Adipose tissue (tissue), 3 donors: Measurements from ENCODE around the gene MBTPS2. TPM values are rescaled to one million over a fixed set of nuclear protein-coding genes. Genes with fewer than 3 reads are reported as not detected.
"Not testable (repeated sequence)": the region's sequence is repeated elsewhere in the genome, so short reads cannot be mapped to it uniquely, and the experiment has no call there.

Experiments used
- H3K27ac ChIP-seq: one replicate; pipeline ENCODE4 v1.5.1; 2013; ENCODE audit warnings: low read depth, low read length
- WGBS, 3 donors: extraction: QIAGEN DNeasy Blood & Tissue Kit; methylation state at CpG; one replicate each; pipeline ENCODE4 v1.1.7; 2013; 5-methylcytosine and 5-hydroxymethylcytosine counted together
- polyA plus RNA-seq, 3 donors: library from polyadenylated mRNA; stranded (reverse); fragments of 200-250 nt; gene quantifications; one replicate each; pipeline ENCODE4 v1.2.3, GENCODE V29; 2013
- donor health status: healthy with polysubstance abuse.
- donor health status: Bipolar disorder and iron deficiency.
- donor health status: healthy.

MBTPS2 gene
- polyA plus RNA-seq, 3 donors, result 4.2 to 7.2 (median 4.7) TPM

DNA sequence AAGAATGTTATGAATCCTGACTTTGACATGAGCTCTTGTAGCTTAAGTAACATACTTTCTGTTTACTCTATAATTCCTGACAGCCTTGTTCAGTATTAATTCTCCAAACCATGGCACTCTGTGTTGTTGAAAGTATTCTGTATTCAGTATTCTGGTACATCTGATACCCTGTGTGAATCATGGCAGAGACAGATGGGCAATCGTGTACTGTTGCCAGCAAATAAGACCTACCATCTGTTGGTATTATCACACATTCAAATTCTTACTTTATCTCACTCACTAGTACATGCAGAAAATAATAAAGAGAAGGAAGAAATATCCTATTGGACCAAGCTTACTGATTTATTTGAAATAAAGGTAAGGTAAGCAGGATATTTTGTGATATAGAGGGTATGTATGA lies 7.9 kb downstream of the MBTPS2 start:
- WGBS, 3 donors, result 86 to 95% (median 87%) methylated on average over 1 of the region's 1 CpG
- no peak overlapping the region for H3K27ac ChIP-seq

DNA sequence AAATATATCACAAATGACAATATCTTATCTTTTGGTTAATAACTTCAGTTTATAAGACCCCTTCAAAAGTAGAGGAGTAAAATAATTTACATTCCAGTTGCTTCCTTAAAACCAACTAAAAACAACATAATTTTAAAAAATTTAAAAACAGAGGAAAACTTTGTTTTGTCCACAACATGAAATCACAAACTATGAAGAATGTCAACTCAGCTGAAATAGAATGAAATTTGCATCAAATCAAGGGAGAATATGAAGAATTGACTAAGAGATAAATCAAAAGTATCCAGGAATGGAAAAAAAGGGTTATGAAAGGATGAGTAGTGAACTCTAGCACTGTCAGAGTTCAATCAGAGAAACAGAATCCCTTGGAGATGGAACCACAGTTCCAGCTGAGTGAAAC lies 14.2 kb downstream of the MBTPS2 start:
- no peak overlapping the region for H3K27ac ChIP-seq

DNA sequence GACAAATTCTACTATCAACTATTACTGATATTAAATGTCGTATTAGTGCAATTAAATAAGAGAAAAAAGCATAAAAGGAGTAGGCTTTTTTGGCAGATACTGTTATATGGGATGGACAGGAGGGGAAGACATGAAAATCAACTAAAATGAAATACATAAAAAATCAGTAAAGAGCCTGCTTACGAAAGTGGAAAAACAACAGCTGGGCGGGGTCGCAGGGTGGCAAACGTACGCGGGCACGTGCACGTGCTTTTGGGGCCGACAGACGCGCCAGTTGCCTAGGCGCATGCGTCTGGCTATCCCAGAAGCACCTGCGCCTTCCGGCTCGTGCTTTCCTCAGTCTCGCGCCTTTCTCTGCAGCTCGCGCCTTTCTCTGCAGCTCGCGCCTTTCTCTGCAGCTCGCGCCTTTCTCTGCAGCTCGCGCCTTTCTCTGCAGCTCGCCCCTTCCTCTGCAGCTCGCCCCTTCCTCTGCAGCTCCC lies 16.6 kb downstream of the MBTPS2 start, which contains the start of gene YY2:
YY2 (plus strand) TSS at position 51 of the 479 bp plus-strand sequence. CDS start 498 bp downstream, outside the sequence.
- H3K27ac ChIP-seq, result no peak within 1 kb of the TSS
- 87 to 99% (median 98%) methylated on average over 22 to 29 of the region's 29 CpGs for WGBS, 3 donors

- 87 to 96% (median 91%) methylated on average over 21 of the region's 21 CpGs for WGBS, 3 donors
- H3K27ac ChIP-seq, result no peak overlapping the region
Observed at GRCh38 chrX:21856504-21856903, 17.1 kb downstream of the MBTPS2 start.

- WGBS, 3 donors, result 91 to 100% (median 100%) methylated on average over 1 of the region's 1 CpG
- H3K27ac ChIP-seq, result no peak overlapping the region
Observed at GRCh38 chrX:21863241-21863640, 23.8 kb downstream of the MBTPS2 start.

- no peak overlapping the region for H3K27ac ChIP-seq
Observed at GRCh38 chrX:21865436-21865835, 26.0 kb downstream of the MBTPS2 start.

DNA sequence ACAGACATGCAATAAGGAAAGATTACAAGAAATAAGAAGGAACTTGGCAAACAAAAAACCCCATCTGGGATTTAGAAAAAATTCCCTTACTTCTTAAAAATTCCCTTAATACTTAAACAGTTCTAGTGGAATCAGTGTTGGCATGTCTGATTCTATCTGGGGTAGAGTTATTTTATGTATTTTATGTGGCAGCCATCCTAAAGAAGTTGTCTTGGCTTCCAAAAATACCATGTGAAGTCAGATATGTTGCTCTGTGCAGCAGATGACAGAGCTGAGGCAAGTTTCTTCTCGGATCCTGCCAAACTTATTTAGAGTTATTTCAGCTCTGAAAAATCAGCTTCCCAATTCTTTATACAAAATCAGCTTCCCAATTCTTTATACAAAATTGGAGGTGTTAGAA lies 31.1 kb downstream of the MBTPS2 start:
- 63 to 69% (median 64%) methylated on average over 1 of the region's 1 CpG for WGBS, 3 donors
- no peak overlapping the region for H3K27ac ChIP-seq

DNA sequence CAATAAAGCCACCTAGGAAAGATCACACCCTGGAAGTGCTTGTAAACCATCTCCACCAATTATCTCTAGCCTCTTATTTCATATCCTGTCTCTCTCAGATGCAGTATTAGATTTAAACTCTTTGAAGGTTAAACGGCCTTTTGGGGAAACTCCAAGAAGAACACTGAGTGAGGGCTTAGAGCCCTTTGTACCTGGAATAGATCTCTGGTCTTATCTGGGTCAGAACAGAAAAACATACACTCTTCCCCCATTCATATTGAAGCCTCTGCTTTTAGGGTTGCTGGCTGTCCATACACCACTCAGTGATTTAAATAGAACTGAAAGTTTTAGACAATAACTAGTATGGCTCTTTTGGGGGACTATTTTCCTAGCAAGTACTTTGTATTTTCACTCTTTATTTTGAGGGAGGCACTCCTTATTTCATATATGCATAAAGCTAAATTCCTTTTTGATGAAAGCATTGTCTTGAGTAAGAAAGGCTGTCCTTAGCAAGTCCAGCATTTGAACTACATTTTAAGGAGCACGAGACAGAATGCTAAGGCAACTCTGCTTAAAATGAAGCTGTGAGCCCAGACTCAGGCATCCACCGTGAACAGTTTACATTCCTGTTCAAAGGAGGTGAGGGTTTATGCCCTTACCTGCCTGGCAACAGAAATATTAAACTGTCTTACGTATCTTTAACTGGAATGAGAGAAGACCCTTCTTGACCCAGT lies 33.8 kb downstream of the MBTPS2 start:
- H3K27ac ChIP-seq, result no peak overlapping the region
- 64 to 78% (median 68%) methylated on average over 4 of the region's 4 CpGs for WGBS, 3 donors

GRCh38 chrX:21874182-21874581 lies 34.8 kb downstream of the MBTPS2 start:
- WGBS, 3 donors, result 70 to 79% (median 77%) methylated on average over 3 of the region's 3 CpGs
- not testable (repeated sequence) for H3K27ac ChIP-seq

- H3K27ac ChIP-seq, result no peak overlapping the region
- WGBS, 3 donors, result 47 to 96% (median 75%) methylated on average over 1 of the region's 1 CpG
Observed at GRCh38 chrX:21875013-21875412, 35.6 kb downstream of the MBTPS2 start.

DNA sequence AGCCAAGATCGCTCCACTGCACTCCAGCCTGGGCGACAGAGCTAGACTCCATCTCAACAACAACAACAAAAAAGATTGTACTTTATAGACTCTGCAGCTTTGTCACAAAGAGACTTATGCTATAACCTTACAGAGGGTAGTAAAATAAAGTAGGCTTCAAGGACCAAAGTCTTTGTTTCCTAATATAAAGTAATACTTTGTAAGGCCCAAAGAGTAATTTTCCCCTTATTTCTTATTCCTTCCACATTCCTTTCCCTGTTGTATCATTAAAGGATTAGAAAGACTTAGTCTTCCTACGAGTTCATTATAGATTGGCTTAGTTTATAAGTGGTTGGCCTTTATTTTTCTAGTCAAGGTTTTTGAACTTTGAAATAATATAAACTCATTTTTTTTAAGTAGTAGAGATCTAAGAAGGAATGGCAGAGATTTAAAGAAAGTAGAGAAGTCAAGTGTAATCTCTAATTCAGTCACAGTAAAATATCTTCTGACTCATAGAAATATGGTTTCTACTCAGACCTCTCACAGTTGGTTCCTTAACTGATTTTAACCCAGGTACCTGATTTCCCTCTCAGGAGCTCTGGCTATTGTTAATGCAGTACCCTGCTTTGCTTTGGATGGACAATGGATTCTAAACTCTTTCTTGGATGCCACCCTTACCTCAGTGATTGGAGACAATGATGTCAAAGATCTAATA lies 42.6 kb downstream of the MBTPS2 start:
- WGBS, 3 donors, result 88 to 95% (median 91%) methylated on average over 3 of the region's 3 CpGs

DNA sequence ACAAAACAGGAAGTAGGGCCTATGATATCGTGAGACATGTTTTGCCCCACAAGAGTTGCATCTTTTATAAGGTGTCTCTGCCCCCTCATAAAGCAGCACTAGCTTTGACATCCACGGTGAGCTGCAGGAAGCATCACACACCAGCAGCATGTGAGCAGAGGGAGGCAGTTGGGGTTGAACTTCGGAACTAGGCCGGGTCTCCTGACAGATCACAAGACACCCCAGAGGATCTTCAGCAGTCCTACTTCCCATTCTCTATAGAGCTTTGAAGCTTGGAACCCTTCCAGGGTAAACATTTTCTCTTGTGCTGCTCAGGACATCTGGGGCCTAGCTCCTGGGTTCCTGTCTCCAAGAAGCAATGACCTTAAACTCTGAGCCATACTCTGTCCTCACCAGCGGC lies 43.8 kb downstream of the MBTPS2 start:
- no peak overlapping the region for H3K27ac ChIP-seq
- 71 to 73% (median 73%) methylated on average over 5 of the region's 5 CpGs for WGBS, 3 donors

More for the DNA sequence above, 42.6 kb downstream of the MBTPS2 start:
- no peak overlapping the region for H3K27ac ChIP-seq

GRCh38 chrX:21885568-21885967 lies 46.2 kb downstream of the MBTPS2 start:
- 82 to 93% (median 92%) methylated on average over 1 of the region's 1 CpG for WGBS, 3 donors

DNA sequence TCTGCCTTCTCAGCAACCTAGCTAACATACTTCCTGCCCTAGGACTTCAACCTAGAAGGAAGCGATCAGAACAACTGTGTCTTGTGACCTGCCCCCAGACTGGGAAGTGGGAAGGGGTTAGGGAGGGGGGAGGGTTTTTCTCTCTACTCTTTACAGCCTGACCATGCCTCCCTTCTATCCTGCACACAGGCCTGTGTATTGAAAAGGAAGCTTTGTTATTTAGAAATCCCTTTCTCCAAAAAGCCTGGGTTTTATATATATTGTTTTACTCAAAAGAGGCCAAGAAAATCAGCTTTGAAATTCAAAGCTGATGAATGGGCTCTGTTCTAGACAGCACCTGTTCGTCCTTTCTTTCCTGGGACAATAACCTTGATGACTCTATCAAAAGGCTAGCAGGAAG lies 65.9 kb downstream of the MBTPS2 start:
- 46 to 59% (median 56%) methylated on average over 2 of the region's 2 CpGs for WGBS, 3 donors
- no peak overlapping the region for H3K27ac ChIP-seq

More at GRCh38 chrX:21885568-21885967, 46.2 kb downstream of the MBTPS2 start:
- no peak overlapping the region for H3K27ac ChIP-seq

- H3K27ac ChIP-seq, result no peak overlapping the region
- WGBS, 3 donors, result 82 to 96% (median 82%) methylated on average over 3 of the region's 3 CpGs
Observed at GRCh38 chrX:21905953-21906352, 66.5 kb downstream of the MBTPS2 start.

DNA sequence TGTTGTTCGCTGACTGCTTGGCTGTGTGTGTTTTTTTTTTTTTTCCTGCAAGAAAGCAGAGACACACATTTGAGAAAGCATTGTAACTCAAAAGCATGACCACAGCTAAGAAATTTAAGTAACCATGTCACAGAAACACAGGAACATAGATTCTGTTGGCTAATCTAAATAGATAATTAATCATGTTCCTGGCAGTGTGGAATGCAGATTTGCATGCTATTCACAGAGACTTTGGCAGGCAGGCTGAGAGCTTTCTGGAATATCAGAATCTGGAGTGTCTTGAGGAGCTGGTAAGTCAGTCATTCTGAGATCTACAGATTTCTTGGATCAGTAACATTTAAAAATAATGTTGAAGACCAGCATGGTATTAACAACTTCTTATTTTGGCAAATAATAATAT lies 67.8 kb downstream of the MBTPS2 start:
- 54 to 76% (median 58%) methylated on average over 1 of the region's 1 CpG for WGBS, 3 donors

GRCh38 chrX:21911481-21911880 lies 72.1 kb downstream of the MBTPS2 start:
- H3K27ac ChIP-seq, result no peak overlapping the region
- WGBS, 3 donors, result 82 to 98% (median 96%) methylated on average over 4 of the region's 4 CpGs

More for the DNA sequence above, 67.8 kb downstream of the MBTPS2 start:
- no peak overlapping the region for H3K27ac ChIP-seq

GRCh38 chrX:21912220-21912619 lies 72.8 kb downstream of the MBTPS2 start:
- H3K27ac ChIP-seq, result no peak overlapping the region
- WGBS, 3 donors, result 84 to 100% (median 100%) methylated on average over 1 of the region's 1 CpG

- WGBS, 3 donors, result 90 to 98% (median 90%) methylated on average over 4 of the region's 4 CpGs
- no peak overlapping the region for H3K27ac ChIP-seq
Observed at GRCh38 chrX:21912989-21913388, 73.6 kb downstream of the MBTPS2 start.

DNA sequence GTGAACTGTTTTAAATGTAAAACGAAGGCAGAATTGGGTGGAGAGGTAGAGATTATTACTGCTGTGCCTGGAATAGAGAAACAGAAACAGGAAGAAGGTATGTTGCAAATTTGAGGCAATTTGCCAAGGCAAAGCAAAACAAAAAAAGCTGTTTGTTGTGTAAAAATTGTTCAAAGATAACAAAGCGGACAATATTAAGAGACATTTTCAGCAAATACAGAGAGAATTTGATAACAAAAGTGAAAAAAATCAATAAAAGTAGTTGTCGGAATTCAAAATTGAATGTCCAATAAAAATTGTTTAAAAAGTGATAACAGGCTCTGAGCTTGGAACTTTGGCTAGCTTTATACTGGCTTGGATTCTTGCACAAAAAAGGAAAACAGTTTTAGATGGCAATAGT lies 86.7 kb downstream of the MBTPS2 start:
- WGBS, 3 donors, result 14 to 50% (median 35%) methylated on average over 3 of the region's 3 CpGs
- no peak overlapping the region for H3K27ac ChIP-seq
